HG03354 (cell line): Measurements from ENCODE around the gene PPP1CA.

Experiments used
- ATAC-seq: cut with Tn5 transposase; IDR thresholded peaks from one replicate; pipeline ENCODE4 v1.9.1; 2021; ENCODE audit warnings: mild to moderate bottlenecking; ENCODE audit not compliant: unreplicated experiment, poor library complexity, severe bottlenecking

The PPP1CA gene

DNA sequence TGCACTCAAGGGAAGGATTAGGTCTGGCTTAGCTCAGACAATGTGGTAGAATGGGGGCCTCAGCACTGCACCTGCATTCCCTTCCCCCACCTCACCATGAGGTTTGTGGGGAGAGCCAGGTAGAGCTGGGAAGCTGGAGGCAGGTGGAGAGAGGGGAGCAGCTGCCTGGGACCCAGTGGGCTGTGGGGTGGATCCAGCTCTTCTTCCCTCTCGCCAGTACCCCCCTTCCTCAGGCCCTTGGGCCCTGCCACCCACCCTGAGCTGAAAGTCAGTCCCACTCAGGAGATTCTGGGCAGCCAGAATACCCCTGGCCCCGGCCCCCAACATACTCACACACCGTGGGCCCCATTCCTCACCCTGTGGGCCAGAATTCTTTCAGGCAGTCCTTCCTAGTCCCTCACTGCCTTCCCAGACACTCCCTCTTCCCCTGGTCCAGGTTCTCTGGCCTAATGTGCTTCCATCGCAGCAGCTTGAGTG is 45.2 kb downstream of the PPP1CA start:
- ATAC-seq: no peak

DNA sequence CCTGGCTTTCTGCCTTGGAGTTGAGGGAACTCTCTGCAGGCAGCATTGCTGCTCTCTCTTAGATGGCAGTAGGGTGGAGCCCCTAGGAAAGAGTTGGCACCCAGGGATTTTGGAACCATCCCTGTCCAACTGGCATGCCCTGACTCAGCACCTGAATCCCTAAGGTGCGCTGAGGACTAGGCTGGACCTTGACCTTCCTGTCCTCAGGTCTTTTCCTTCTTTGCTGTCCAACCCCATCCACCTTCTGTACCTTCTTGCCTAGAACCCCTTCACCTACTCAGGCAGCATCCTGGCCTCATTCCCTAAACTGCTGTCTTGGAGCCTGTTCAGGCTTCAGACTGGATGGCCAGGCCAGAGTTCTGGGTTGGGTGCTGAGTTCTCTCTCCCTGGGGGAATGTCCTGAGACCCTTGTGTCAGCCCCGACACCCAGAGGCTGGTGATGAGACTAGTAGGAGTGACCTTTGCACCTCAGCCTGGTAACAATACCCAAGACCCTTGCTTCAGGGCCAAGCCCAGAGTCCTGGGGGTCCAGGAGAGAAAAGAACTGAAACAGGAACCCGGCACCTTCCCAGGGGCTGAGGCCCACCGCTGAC is 45.8 kb downstream of the PPP1CA start:
- no peak for ATAC-seq

DNA sequence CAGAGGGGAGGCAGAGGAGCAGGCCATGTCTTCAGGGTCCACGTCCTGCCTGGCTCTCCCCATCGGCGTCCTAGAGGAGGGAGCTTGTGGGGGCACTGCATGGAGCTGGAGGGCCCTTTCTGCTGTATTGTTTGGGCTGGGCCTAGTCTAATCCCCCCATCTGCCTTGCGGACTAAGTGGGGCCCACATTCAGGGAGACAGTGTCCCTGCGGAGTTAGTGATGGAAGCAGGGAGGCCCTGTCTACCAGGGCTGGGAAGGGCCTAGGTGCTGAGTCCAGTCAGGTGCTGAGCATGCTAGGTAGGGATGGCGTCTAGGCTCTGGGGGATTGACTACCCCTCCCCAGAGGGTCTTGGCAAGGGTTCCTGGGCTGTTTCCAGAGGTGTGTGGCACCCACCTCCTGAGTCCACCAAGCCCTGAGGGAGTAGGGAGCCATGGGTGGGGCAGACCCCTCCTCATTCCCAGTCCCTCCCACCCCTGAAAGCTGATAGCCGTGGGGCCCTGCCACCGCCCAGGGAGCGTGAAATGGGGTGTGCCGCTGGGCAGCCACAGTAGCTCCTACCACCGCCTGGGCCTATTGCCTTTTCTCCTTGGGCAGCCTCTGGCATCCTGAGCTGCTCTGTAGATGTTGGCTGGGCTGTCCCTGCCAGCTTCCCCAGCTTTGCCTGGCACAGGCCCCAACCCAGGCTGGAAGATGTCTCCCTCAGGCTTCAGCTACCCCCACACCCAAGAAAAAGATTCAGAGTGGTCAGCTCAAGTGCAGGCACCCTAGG is 46.5 kb downstream of the PPP1CA start:
- no peak for ATAC-seq

DNA sequence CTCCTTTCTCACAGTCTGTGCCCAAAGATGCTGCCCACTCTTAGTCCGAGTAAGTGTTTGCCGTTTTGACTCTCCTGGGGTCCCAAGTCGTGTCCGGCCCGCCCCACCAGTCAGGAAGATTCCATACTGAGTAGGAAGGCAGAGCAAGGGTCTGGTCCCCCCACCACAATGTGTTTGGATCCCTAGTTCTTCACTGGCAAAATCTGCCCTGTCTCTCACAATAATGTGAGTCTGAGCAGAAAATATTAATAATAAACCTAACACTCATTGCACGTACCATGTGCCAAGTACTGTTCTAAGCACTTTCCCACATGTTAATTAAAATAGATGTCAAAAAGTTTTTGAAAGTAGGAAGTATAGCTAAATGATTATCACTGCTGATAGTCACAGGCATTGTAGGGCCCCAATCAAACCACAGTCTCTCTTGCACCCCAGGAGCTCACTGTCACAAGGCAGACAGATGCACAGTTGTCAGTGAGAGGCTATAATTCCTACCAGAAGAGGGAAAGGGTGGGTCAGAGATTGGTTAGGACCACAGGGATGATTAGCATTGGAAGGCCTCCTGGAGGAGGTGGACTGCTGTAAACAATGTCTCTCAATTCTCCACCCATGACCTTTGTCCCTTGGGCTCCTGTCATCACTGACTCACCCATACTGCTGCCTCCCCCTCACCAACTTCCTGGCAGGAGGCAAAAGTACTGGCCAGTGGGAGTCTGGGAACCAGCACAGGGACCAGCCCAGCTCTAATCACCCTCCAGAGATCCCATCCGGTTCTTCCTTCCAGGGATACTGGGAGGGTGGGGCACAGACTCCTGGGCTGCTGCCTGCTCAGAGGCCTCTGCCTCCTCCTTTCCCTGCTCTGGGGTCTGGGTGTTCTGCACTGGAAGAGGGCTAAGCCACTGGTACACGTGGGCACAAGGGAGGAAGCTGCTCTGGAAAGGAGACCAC is 47.3 kb downstream of the PPP1CA start:
- no peak for ATAC-seq

DNA sequence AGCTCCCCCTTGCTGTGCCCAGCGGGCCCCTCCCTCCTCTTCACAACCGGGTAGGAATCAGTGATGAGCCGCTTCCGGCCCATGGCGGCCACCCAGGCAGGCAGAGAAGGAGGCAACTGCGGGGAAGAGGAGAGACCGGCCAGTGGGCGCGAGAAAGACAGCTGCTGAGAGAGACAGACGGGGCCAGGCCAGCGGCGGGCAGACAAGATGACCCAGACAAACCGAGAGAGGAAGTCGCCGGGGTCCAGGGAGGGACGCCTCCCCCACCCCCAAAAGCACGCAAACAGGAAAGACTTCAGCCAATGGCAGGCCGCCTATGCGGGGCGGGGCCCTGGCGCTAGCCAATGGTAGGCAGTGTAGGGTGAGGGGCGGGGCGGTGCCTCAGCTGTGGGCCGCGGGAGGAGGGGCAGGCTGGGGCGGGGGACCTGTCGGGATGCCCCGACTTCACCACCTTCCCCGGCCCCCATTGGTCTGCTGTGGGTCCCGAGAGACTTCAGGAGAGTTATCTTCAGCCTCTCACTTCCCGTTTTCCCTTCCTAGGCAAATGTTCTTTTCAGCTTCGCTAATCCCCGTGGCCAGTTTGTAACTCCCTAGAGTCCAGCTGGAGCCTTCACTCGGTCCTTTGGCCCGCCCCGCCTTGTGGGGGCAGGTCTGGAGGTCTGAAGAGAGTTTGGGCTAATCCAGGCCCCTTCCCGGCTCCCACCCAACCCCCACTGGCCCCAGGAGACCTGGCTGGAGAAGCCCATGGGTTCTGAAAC is 48.2 kb downstream of the PPP1CA start, which contains the start of gene POLD4:
Gene POLD4, minus strand, starts transcription at position 230 of the 758 bp plus-strand sequence. Its CDS starts 147 bp downstream, at position 83.
- peak; percentile 71 for ATAC-seq

DNA sequence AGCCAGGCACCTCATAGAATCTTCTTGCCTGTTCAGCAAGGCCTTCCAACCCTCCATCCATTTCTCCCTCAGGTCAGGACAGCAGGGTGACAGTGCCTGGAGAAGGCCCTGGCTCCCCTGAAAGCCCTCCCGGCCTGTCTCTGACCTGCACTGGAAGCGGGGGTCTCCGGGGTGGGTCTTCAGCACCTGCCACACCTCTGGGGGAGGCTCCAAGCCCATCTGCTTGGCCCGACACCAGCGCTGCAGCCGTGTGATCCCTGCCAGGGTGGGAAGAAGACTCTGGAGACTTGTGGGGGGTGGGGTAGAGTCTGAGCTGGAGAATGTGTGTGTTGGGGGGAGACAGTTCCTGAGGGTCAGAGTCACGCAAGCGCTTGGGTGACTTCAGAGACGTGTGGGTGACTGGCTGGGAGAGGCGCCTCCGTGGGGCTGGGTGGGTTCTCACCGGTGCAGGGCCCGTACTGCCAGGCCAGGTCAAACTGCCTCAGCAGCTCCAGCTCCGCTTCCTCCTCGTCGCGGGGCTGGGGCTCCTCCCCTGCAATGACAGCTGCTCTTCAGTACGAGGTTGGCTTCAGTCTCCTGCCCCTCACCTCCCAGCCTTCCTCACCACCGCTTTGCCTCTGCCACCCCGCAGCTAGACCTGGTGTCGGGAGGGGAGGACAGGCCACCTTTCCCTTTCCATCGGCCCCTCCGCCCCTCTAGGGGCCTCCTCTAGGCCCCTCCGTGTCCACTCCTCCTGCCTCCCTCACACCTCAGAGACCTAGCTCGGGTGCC is 48.9 kb downstream of the PPP1CA start:
- peak; percentile 23 for ATAC-seq

DNA sequence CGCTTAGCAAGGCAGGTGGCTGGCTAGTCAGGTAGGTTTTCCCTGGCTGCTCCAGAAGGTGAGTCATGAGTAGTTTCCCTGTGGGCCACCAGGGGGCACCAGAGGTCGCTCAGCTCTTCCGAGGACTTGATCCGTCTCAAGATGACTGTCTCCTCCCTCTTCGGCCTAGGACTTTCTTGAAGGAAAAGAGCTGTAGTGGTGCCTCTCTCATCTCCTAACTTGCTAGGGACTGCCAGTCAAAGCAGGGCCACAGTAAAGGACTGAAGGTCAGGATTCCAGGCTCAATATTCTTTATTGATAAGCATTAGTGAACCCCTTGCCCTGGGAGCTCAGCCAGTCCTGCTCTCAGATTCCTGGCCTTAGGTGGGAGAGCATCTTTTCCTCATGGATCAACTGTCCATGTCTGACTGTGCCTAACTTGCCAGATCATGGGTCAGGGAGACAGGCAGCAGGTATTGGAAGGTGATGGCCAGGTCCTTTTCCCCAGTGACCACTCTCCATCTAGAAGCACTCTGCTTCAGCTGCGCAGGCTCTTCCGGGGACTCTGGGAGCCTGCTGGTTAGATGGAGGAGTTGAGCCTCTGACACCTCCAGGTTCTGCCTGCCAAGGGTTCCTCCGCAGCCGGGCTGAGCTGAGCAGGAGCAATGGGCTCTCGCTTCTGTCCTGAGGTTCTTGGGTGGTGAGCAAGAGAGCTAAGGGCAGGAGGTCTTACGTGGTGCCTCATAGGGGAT is 50.2 kb downstream of the PPP1CA start:
- no peak for ATAC-seq

DNA sequence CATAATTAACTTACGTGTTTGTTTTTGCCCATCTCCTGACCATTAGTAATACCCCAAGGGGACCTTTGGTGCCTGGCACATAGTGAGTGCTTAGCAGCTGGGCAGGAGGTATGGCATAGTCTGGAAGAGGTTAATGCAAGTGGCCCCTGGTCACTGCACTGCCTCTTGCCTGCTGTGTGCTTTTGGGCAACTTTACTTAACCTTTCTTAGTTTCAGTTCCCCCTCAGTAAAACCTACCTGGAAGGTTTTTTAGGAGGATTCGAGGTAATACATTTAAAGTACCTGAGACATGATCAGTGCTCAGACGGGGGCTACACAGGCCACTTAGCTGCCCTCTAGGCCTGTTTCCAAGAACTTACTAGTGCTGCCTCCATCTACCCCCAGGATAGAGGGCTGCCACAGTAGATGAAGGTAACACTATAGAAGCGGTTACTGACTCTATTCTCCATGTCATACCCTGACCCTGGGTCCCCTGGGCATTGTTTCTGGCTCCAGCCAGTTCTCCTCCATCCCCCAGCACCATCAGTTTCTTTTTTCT is 51.7 kb downstream of the PPP1CA start:
- ATAC-seq: no peak

DNA sequence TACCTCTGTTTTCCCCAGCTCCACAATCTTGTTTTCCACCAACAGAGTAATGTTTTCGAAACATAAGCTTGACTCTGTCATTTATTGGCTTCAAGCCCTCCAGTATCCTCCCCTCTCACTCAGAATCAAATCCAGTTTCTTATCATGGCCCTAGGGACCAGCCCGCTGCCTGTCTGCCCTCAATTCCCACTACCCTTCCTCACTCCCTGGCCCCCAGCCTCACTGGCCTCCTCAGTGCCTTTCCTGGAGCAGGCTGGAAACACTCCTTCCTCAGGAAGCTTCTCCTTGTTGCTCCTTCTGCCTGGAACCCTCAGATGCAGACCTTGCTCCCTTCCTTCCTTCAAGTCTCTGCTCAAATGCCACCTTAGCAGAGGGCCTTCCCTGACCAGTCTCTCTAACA is 52.2 kb downstream of the PPP1CA start:
- ATAC-seq: no peak

DNA sequence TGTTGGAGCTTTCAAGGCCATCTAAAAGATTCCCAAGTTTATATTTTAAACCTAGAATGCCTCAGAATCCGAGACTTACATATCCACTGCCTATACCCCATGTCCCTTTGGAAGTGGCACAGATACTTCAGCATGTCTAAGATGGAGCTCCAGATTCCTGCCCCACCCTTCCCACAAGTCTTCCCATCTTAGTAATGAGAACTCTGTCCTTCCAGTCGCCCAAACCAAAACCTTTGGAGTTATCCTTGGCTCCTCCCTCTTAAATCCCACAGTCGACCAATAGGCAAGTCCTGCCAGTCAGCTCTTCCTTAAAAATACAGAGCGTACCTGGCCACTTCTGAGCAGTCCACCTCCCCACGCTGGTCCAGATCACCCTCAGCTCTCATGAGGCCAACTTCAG is 52.6 kb downstream of the PPP1CA start:
- no peak for ATAC-seq
